HEK293T (cell line): ENCODE measurements around the gene FLNA.

Source experiments
- CTCF ChIA-PET: fragments of 350-600 bp; formaldehyde crosslinking; extraction: SDS; loops from one replicate; lab custom pipeline; 2021; ENCODE audit warnings: antibody characterized with exemption, inconsistent platforms; lab: Yijun Ruan, JAX
- POLR2A ChIA-PET: fragments of 350-600 bp; formaldehyde crosslinking; extraction: SDS; loops from one replicate; lab custom pipeline; 2020; ENCODE audit warnings: antibody characterized with exemption, inconsistent platforms; lab: Yijun Ruan, JAX
- DNase-seq: peaks from one replicate; pipeline ENCODE4 v3.0.0; 2012; ENCODE audit warnings: mixed read lengths; ENCODE audit errors: extremely low spot score
- ARNT ChIP-seq: fragments of 450-650 bp; IDR thresholded peaks from 2 replicates; pipeline ENCODE4 v1.6.1; 2017; ENCODE audit warnings: mild to moderate bottlenecking
- BHLHE40 ChIP-seq: fragments of 450-650 bp; IDR thresholded peaks from 2 replicates; pipeline ENCODE4 v1.6.1; 2016; ENCODE audit warnings: mild to moderate bottlenecking, moderate library complexity, borderline replicate concordance
- CTBP1 ChIP-seq: fragments of 450-650 bp; IDR thresholded peaks from 2 replicates; pipeline ENCODE4 v1.6.1; 2016; ENCODE audit warnings: borderline replicate concordance
- ELF4 ChIP-seq: fragments of 450-650 bp; IDR thresholded peaks from 2 replicates; pipeline ENCODE4 v1.6.1; 2017; ENCODE audit warnings: antibody characterized with exemption
- FOXA1 ChIP-seq: fragments of 450-650 bp; IDR thresholded peaks from 2 replicates; pipeline ENCODE4 v1.6.1; 2016; ENCODE audit warnings: mild to moderate bottlenecking
- FOXK2 ChIP-seq: fragments of 450-650 bp; IDR thresholded peaks from 2 replicates; pipeline ENCODE4 v1.6.1; 2016; ENCODE audit warnings: mild to moderate bottlenecking
- FOXM1 ChIP-seq: fragments of 450-650 bp; IDR thresholded peaks from 2 replicates; pipeline ENCODE4 v1.6.1; 2017; ENCODE audit warnings: mild to moderate bottlenecking, borderline replicate concordance
- HDGF ChIP-seq: fragments of 450-650 bp; IDR thresholded peaks from 2 replicates; pipeline ENCODE4 v1.6.1; 2017; ENCODE audit warnings: antibody characterized with exemption, borderline replicate concordance
- L3MBTL2 ChIP-seq: fragments of 450-650 bp; conservative IDR thresholded peaks from 2 replicates; pipeline ENCODE4 v1.6.1; 2016; ENCODE audit warnings: mild to moderate bottlenecking
- LEF1 ChIP-seq: fragments of 450-650 bp; IDR thresholded peaks from 2 replicates; pipeline ENCODE4 v1.6.1; 2017; ENCODE audit warnings: mild to moderate bottlenecking, borderline replicate concordance
- NFRKB ChIP-seq: fragments of 450-650 bp; IDR thresholded peaks from 2 replicates; pipeline ENCODE4 v1.6.1; 2016; ENCODE audit warnings: mild to moderate bottlenecking, moderate library complexity
- SP1 ChIP-seq: fragments of 450-650 bp; IDR thresholded peaks from 2 replicates; pipeline ENCODE4 v1.6.1; 2017
- SUZ12 ChIP-seq: fragments of 450-650 bp; IDR thresholded peaks from 2 replicates; pipeline ENCODE4 v1.6.1; 2016; ENCODE audit warnings: mild to moderate bottlenecking
- TARDBP ChIP-seq: fragments of 450-650 bp; IDR thresholded peaks from 2 replicates; pipeline ENCODE4 v1.6.1; 2016
- ZNF384 ChIP-seq: fragments of 450-650 bp; IDR thresholded peaks from 2 replicates; pipeline ENCODE4 v1.6.1; 2016
- TF ChIP-seq, protein P1 (sequence below): fragments of 450-650 bp; IDR thresholded peaks from 2 replicates; pipeline ENCODE4 v1.6.1; 2016

FLNA gene

DNA sequence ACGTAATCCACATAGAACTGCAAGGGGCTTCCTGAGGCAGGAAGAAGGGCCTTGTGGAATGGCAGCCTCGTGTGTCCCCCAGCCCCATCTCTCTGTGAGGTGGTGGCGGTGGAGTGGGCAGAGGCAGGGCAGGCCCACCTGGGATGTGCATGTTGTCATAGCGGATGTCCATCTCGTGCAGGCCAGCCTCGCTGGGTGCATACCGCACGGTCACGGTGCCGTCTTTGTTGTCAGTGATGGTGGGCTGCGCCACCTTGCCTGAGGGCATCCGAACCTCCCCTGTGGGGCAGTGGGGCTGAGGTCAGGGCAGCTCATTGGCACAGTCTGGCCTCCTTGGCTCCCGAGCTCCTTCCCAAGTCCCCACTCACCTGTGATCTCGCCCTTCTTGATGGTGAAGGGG is 20.4 kb downstream of the FLNA start:
- no peak for DNase-seq
- ChIA-PET CTCF (no interaction called here), POLR2A (no interaction called here)
- TF ChIP-seq SUZ12, result no peak
- TF ChIP-seq ARNT, result no peak
- no peak for TF ChIP-seq FOXA1
- TF ChIP-seq CTBP1, result no peak
- no peak for TF ChIP-seq TARDBP
- no peak for TF ChIP-seq L3MBTL2
- no peak for TF ChIP-seq NFRKB
- TF ChIP-seq BHLHE40, result no peak
- no peak for TF ChIP-seq FOXM1

DNA sequence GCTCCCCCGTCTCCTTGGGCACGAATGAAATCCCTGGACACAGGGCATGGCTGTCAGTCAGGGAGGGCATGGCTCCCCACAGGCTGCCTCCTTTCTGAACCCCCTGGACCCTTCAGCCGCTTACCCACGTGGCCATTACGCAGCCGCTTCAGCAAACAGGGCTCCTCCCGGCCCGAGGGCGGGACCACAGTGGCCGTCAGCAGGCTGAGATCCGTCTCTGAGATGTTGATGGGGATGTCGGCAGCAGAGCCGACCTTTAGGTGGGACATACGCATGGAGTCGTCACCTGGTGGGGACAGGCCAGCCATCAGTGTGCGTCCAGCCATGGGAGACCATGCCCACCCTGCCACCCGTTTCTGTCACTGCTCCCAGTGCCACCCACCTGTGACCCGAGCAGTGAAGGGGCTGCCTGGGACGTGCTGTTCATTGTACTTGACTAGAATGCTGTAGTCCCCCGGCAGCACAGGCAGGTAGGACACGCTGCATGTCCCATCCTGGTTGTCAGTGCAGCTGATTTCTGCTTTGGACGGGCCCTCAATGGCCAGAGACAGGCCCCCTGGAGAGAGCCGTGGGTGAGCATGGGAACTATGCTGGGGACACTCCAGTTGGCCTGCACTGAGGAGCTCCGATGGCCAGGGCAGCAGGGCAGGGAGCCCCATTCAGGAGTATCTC is 21.1 kb downstream of the FLNA start:
- no peak for TF ChIP-seq ELF4
- ChIA-PET CTCF (no interaction called here), POLR2A (no interaction called here)
- no peak for DNase-seq

DNA sequence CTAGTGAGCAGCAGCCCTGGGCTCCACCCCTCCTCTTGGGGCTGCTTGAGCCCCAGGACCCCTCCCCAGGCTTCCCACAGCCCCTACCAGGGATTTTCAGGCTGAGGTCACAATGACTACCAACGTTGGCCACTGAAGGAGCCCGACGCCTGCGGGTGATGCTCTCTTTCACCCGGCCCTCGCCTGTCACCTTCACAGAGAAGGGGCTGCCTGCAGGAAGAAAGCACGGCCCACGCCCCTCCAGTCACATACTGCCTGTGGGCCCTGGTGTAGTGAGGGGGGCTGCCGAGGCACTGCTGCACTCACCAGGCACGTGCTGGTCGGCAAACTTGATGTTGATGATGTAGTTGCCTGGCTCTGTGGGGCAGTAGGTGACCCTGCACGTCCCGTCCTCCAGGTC is 22.0 kb downstream of the FLNA start:
- no peak for DNase-seq
- TF ChIP-seq FOXA1, result no peak
- no peak for TF ChIP-seq CTBP1
- TF ChIP-seq L3MBTL2, result no peak
- TF ChIP-seq SUZ12, result no peak
- no peak for TF ChIP-seq LEF1
- no peak for TF ChIP-seq ARNT
- no peak for TF ChIP-seq TARDBP
- no peak for TF ChIP-seq HDGF
- TF ChIP-seq BHLHE40, result no peak
- TF ChIP-seq, protein P1, sequence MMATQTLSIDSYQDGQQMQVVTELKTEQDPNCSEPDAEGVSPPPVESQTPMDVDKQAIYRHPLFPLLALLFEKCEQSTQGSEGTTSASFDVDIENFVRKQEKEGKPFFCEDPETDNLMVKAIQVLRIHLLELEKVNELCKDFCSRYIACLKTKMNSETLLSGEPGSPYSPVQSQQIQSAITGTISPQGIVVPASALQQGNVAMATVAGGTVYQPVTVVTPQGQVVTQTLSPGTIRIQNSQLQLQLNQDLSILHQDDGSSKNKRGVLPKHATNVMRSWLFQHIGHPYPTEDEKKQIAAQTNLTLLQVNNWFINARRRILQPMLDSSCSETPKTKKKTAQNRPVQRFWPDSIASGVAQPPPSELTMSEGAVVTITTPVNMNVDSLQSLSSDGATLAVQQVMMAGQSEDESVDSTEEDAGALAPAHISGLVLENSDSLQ, result no peak
- no peak for TF ChIP-seq SP1
- TF ChIP-seq ZNF384, result no peak
- TF ChIP-seq ELF4, result no peak
- TF ChIP-seq NFRKB, result no peak
- no peak for TF ChIP-seq FOXM1
- TF ChIP-seq FOXK2, result no peak
- POLR2A ChIA-PET, result no interaction called here
- CTCF ChIA-PET, result no interaction called here

DNA sequence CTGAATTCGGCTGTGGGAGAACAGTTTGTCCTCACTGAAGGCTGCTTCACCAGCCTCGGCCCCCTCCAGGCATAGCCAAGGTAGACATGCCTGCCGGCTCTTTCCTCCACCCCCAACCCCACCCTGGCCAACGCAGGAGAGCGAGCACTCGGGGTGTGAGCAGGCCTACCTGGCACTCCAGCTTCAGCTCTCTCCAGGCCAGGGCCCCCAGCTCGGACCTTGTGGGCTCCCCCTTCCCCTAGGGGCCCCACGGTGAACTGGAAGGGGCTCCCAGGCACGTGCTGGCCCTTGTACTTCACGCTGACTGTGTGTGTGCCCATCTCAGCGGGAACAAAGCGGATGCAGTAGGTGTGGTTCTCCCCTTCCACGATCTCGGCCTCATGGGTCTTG is 22.4 kb downstream of the FLNA start:
- TF ChIP-seq LEF1 (no peak), NFRKB (no peak), ZNF384 (no peak), BHLHE40 (no peak), FOXA1 (no peak)
- CTCF ChIA-PET, result no interaction called here
- POLR2A ChIA-PET, result no interaction called here
- DNase-seq, result no peak

DNA sequence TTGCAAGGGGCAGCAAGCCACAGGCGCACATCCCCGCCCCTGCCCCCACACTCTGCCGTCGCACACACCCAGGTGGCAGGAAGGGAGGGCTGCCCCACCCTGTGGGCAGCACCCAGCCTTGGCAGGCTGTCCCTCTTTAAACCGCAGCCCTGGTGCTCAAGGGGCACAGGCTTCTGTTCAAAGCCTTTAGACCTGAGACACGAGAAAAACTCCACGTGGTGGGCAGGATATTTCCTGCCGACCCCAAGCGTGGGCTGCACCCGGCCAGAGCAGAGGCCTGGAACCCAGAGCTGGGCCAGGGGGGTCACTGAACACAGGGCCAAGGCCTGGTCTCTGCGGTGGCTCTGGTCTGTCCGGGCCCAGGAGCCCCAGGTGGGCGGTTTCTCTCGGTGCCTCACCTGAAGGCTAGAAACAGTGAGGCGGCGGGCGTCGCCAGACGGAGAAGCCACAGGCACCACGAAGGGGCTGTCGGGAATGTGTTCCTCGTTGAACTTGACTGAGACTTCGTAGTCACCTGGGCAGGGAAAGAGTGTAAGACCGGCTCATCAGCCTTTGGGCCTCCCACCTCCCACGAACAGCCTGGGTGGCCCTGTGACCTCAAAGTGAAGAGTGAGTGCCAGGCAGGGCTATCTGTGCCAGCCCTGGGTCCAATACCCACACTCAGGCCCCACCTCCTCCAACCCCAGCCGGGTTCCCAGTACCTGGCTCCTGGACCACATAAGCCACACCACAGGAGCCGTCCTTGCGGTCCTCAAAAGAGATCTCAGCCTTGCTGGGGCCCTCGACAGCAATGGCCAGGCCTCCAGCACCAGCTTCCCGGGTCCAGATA is 23.0 kb downstream of the FLNA start:
- POLR2A ChIA-PET, result no interaction called here
- TF ChIP-seq BHLHE40 (no peak), ARNT (no peak), SUZ12 (no peak), L3MBTL2 (no peak), SP1 (no peak), LEF1 (no peak), ZNF384 (no peak), NFRKB (no peak)
- CTCF ChIA-PET, result no interaction called here
- DNase-seq, result no peak

DNA sequence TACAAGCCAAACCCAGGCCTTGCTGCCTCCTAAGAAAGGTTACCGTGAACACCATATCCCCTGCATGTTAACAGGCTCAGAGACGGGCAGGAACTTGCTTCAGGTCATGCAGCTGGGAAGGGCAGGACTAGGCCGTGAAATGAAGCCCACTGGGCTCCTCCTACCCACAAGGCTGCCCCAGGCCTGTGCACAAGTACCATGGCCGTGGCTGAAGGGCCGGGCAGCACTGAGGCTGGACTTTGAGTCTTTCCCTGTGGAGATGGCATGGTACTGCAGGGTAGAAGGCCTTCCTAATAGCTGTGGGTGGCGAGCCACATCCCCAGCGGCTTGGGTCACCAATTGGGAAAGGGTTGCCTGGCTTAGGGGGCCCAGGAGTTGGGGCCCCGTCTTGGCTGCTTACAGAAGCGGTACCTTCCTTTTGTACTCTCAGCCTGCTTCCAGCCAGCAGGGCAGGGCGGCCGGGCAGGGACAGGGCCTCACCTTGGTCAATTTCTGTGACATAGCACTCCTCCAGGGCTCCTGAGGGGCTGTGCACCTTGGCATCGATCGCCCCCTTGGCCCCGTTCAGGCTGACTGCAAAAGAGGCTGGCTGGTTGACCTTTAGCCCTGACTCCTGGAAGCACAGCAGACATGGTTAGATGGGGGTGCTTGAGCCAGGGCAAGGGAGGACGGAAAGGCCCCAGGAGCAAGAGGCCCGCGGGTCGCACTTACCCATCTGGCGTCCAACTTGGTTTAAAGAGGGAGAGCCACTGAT is 23.8 kb downstream of the FLNA start:
- POLR2A ChIA-PET, result no interaction called here
- DNase-seq, result no peak
- no peak for TF ChIP-seq LEF1
- TF ChIP-seq SP1, result no peak
- TF ChIP-seq ZNF384, result no peak
- no peak for TF ChIP-seq ARNT
- no peak for TF ChIP-seq SUZ12
- TF ChIP-seq FOXA1, result no peak
- CTCF ChIA-PET, result no interaction called here

DNA sequence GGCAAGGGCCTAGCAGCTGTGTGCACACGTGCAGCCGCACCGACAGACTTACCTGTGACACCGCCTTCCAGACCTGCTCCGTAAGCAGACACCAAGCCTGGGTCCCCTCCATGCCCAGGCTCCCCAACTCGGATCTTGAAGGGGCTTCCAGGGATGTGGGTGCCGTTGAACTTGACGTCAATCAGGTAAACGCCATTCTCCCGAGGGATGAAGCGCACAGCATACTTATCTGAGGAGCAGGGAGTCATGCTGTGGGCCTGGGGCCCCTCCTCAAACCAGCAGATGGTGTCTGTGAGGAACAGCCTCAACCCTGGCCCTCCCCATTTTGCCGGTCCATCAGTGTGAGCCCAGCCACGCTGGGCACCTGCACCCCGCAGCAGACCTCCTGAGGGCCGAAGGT is 24.5 kb downstream of the FLNA start:
- no peak for DNase-seq
- ChIA-PET POLR2A (interaction anchor here (0.9 kb wide), 1 partner anchor 21 kb away, joined by 4 read pairs; no protein-coding TSS in a partner anchor), CTCF (no interaction called here)
- TF ChIP-seq SP1 (no peak), TARDBP (no peak), ZNF384 (no peak), BHLHE40 (no peak), SUZ12 (no peak), FOXM1 (no peak), L3MBTL2 (no peak), ARNT (no peak), NFRKB (no peak), HDGF (no peak), FOXK2 (no peak)
- TF ChIP-seq, protein P1, result no peak
